WI38 (cell line): ENCODE data around the gene PPP2R5C.

Experiments
- H3K4me3 ChIP-seq: 2 replicates; pipeline ENCODE4 v1.5.1; 2011; ENCODE audit warnings: low read depth, mild to moderate bottlenecking, control low read depth, low read length
- TF ChIP-seq, protein P1 (sequence below): IDR thresholded peaks from 2 replicates; pipeline ENCODE4 v1.5.1; 2012; ENCODE audit warnings: low read depth, mild to moderate bottlenecking, control low read depth, low read length

The PPP2R5C gene

DNA sequence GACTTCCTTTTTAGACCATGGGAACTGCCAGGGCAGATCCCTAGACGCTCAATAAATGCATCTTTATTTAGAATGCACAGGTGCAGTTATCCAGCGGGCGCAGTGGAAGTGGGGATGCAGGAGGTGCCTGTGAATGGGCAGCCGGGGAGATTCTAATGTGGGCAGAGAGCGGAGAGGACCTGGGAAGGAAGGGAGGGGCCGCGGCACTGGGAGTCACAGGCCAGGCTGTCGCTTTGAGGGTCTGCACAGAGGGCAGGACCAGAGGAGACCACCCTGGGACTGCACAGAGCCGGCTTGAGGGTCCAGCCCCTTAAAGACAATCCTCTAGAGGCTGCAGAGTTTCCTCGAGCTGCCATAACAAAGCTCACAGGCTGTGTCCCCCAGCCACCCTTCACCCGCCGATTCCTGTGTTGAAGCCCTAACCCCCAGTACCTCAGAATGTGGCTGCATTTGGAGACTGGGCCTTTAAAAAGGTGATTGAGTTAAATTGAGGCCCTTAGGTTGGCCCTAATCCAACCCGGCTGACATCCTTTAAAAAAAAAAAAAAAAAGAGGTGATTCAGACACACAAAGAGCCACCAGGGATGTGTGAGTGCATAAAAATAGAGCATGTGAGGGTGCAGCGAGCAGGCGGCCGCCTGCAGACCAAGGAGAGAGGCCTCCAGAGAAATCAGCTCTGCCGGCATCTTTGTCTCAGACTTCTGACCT lies 44.4 kb upstream of the PPP2R5C start:
- TF ChIP-seq, protein P1, sequence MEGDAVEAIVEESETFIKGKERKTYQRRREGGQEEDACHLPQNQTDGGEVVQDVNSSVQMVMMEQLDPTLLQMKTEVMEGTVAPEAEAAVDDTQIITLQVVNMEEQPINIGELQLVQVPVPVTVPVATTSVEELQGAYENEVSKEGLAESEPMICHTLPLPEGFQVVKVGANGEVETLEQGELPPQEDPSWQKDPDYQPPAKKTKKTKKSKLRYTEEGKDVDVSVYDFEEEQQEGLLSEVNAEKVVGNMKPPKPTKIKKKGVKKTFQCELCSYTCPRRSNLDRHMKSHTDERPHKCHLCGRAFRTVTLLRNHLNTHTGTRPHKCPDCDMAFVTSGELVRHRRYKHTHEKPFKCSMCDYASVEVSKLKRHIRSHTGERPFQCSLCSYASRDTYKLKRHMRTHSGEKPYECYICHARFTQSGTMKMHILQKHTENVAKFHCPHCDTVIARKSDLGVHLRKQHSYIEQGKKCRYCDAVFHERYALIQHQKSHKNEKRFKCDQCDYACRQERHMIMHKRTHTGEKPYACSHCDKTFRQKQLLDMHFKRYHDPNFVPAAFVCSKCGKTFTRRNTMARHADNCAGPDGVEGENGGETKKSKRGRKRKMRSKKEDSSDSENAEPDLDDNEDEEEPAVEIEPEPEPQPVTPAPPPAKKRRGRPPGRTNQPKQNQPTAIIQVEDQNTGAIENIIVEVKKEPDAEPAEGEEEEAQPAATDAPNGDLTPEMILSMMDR: no peak
- no peak overlapping the region for H3K4me3 ChIP-seq

- H3K4me3 ChIP-seq: no peak overlapping the region
- TF ChIP-seq, protein P1: no peak
Measured at GRCh38 chr14:101717663-101718490, 43.6 kb upstream of the PPP2R5C start.

- TF ChIP-seq, protein P1: no peak
- no peak overlapping the region for H3K4me3 ChIP-seq
Measured at GRCh38 chr14:101719045-101719645, 42.4 kb upstream of the PPP2R5C start.

DNA sequence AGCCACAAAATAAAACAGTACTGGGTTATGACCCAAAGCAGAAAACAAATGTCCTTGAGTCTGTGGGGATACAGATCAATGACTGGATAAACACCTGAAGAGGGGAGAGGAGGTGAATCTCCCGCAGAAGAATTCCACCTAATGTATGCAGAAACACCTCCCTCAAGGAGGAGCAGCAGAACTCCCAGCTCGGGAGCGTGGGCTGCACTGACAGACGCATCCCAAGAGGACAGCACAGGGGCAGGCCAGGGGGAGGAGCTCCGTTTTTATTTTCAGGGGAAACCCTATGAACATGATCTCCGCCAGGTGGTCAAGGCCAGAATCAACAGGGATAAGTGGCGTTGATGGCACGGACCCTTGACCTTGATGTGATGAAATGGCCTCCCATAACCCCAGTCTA lies 41.8 kb upstream of the PPP2R5C start:
- TF ChIP-seq, protein P1: no peak
- no peak overlapping the region for H3K4me3 ChIP-seq

- TF ChIP-seq, protein P1: no peak
- H3K4me3 ChIP-seq: no peak overlapping the region
Measured at GRCh38 chr14:101721111-101721510, 40.4 kb upstream of the PPP2R5C start.

DNA sequence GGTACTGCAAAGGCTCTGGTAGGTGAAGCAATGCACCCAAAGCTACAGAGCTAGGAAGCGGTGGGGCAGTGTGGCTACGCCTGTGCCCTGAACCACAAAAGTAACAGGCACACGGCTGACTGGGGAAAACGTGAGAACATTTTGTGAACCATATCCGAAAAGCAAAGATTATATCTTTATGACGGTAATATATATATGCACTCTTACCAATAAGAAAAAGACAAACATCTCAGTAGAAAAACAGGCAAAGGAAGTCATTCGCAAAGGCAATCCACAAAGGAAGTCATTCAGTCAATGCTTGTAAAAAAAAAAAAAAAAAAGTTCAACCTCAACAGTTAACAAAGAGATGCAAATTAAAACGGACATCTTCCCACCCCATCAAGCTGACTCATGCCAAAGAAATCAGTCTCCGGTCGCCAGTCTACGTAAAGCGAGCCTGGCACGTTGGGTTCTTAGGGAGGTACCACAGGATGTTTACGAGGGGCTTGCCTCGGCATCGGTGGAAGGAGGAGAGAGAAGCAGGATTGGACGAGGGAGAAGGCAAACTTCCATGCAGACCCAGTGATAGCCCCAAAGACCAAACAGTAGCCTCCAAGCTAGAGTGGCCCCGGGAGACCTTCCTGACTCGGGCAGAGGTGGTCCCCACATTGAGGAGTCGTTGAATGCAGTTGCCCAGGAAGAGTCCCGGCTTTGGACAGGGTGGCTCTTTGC lies 39.4 kb upstream of the PPP2R5C start:
- TF ChIP-seq, protein P1: no peak
- no peak overlapping the region for H3K4me3 ChIP-seq
